GM12872 (cell line): ENCODE results near the gene TRIM31.

Source experiments
- TF ChIP-seq, protein P1 (sequence below): IDR thresholded peaks from 3 replicates; pipeline ENCODE4 v1.5.1; 2011; ENCODE audit warnings: low read depth, mild to moderate bottlenecking, low read length, moderate library complexity; ENCODE audit not compliant: insufficient read depth

TRIM31 gene, protein sequence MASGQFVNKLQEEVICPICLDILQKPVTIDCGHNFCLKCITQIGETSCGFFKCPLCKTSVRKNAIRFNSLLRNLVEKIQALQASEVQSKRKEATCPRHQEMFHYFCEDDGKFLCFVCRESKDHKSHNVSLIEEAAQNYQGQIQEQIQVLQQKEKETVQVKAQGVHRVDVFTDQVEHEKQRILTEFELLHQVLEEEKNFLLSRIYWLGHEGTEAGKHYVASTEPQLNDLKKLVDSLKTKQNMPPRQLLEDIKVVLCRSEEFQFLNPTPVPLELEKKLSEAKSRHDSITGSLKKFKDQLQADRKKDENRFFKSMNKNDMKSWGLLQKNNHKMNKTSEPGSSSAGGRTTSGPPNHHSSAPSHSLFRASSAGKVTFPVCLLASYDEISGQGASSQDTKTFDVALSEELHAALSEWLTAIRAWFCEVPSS

DNA sequence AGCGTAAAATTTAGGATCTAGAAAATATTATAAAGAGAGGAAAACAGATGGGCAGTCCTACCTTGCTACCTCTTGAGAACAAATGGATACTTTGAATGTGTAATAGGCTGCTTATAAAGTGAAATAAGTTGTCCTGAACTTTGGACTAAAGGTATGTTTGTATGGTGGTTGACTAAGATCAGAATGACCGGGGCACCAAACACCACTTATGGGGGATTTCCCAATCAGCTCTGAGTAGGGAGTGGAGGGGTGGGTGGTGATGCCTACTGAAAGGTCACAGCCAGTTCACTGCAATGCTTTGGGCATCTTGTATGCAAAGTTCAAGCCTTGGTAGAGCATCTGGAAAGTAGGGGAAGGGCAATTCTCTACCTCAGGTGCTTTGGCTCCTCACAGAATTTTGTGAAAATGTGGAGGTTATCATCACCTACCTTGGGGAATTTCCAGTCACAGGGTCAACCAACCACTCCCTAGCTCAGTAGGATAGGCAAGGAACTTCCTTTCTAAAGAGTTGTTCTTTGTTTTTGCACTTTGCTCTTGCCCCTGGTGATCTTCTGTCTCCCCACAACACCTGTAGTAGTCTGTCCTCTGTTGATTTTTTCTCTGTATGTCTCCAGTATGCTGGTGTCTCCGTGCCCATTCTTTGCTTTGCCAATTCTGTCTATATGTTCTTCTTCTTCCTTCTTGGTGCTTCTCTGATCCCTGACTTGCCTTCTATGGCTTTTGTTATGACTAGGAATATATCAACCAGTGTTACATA, at the start of gene TRIM31:
Gene TRIM31, minus strand, starts transcription at position 88 of the 757 bp plus-strand sequence. CDS start 285 bp downstream, outside the sequence.
- TF ChIP-seq, protein P1, sequence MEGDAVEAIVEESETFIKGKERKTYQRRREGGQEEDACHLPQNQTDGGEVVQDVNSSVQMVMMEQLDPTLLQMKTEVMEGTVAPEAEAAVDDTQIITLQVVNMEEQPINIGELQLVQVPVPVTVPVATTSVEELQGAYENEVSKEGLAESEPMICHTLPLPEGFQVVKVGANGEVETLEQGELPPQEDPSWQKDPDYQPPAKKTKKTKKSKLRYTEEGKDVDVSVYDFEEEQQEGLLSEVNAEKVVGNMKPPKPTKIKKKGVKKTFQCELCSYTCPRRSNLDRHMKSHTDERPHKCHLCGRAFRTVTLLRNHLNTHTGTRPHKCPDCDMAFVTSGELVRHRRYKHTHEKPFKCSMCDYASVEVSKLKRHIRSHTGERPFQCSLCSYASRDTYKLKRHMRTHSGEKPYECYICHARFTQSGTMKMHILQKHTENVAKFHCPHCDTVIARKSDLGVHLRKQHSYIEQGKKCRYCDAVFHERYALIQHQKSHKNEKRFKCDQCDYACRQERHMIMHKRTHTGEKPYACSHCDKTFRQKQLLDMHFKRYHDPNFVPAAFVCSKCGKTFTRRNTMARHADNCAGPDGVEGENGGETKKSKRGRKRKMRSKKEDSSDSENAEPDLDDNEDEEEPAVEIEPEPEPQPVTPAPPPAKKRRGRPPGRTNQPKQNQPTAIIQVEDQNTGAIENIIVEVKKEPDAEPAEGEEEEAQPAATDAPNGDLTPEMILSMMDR: no peak

DNA sequence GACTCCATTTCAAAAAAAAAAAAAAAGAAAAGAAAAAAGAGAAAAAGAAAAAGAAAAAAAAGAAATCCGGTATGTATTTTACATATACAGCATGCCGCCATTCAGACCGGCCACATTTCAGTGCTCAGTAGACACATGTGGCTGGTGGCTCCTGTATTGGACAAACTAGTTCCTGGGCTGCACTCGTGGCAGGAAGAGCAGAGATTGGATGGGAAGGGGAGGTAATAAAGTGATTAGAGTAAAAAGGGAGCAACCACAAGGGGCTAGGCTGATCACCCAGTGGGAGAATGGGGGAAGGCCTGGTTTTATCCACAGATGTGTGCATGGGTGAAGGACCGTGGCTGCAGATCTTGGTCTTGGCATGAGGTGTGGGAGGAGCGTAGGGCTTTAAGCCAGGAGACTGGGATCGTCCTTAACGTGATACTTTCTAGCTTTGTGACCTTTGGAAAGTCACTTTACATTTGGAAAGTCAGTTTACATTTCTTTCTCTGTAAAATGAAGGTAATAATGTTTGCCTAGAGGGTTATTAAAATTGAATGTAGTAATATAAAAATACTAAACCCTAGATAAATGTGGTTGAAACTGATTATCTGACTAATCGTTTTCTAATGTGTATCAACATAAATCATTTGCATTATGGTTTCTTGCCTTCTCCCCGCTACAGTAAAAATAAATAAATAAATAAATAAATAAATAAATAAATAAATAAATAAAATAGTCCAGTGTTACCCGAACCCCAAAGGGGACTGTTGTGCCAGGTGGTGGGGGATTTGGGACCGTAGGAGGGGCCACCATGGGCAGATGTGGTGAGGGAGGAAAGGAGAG, 49.6 kb upstream of the TRIM31 start:
- TF ChIP-seq, protein P1: no peak

DNA sequence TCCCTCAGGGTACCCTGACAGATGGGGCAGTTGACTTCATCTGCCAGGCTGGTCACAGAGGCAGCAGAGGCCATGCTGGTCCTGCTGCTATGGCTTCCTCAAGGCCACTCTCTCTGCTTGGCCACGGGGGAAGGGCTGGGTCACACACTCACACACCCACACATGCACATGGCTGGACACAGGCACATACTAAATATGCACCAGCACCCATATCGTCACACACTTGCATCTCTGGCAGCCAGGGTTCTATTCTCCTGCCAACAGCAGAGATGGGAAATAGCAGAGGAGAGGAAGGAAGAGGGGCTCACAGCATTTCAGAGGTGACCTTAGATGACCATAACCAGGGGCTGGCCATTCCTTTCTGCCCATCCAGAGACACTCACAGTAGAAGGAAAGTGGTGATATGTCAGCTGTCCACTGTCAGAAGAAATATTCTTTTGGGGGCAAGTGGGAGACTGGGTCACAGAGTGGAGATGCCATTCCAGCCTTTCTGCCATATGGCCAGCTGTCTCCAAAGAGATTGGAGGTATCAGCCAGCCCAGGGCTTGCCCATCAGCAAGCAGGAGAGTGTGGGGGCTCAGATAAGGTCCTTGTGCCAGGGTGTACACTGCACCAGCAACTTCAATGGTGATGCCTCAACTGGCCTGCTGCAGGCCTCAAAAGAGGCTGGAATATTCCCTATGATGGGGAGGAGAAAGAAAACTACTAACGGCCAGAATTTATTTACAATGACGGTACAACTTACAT, 48.1 kb upstream of the TRIM31 start, which contains the start of gene TRIM10:
Gene TRIM10, minus strand, starts transcription at position 427 of the 747 bp plus-strand sequence. Its CDS starts 353 bp downstream, at position 74.
- TF ChIP-seq, protein P1: no peak

DNA sequence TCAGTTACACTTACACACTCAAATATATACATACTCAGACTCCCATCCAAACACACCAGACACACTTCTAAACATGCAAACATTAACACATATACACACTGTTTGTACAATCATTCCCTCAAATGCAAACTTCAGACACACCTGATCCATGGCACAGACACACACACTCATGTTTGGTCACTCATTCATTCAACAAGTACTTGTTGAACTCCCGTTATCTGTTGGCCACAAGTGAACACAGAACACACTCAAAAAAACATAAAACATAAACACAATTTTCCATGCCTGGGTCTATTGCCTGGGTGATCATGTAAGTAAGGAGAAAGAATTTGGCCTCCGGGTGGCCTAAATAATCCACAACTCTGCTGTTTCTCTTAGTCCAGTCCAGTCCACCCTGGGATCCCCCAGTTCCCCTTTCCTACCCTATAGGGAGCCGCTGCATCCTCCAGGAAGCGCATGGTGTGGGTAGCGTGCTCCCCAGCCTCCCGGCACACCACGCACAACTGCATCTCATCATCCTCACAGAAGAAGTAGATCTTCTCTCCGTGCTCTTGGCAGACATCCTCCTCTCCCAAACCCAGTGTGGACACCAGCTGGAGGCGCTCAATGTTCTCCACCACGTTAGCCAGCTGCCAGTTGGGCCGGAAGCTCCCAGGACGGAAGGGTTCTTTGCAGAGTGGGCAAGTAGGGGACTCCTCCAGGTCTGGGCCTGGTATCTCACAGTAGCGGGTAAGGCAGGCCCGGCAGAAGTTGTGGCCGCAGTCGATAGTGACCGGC, 47.3 kb upstream of the TRIM31 start:
- TF ChIP-seq, protein P1: no peak

DNA sequence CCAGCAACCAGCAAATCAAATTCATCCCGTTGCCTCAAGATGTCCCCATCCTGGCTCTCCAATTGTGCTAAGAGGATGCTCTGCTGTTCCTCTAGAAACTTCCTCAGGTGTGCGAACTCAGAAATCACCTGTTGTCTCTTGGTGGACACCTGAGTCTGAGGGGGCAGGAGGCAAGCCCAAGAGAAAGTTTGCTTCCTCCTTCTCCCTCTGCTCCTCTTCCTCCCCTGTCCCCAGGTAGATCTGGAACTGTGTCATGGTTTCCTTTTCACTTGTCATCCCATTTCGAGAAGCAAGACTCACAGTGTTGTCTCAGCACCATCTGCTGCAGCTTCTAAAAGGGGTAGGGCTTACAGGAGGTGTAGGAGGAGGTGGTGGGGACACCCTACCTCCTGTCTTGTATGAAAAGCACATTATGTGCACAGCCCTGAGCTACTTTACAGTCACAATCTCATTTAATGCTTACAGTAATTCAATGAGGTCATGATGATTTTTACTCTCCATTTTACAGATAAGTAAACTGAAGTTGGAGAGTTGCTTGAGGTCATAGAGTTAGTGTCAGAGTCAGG, 45.7 kb upstream of the TRIM31 start:
- TF ChIP-seq, protein P1: no peak

DNA sequence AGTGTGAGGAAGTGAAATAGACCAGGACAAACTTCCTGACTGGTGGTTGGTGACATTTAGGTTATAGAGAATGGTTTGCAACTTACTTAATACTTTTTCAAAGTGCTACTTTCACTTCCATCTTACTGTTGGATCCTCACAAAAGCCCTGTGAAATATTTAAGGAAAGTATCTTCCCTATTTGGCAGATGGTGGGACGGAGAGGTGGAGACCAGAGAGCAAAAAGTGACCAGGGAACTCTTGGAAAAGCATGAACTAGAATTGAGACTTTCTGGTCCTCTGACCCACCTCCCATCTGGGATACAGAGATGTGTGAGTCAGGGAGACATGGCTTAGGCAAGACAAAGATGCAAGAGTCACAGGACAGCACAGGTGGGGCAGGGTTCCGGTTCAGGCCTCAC, 45.1 kb upstream of the TRIM31 start:
- TF ChIP-seq, protein P1: no peak
